Measurements from ENCODE around the gene KMT2B.

The KMT2B gene

GRCh38 chr19:35732540-35733179 lies 14.9 kb downstream of the KMT2B start:
- no peak overlapping the region for H3K27ac ChIP-seq (ENCODE audit: low read length)
- no peaks in the 10 kb centered on the region for H3K27me3 ChIP-seq (ENCODE audit: low read depth, low read length)
- H3K79me2 ChIP-seq (ENCODE audit: low read length), result no peaks in the 10 kb centered on the region
- no peak overlapping the region for H3K9ac ChIP-seq (ENCODE audit: low read length)
- H2AFZ ChIP-seq (ENCODE audit: low read depth, low read length), result no peak overlapping the region
- TF ChIP-seq EZH2phosphoT487 (IDR thresholded peaks at IDR 0.05; ENCODE audit: low read depth), result no peak
- no peak for TF ChIP-seq CTCF (IDR thresholded peaks at IDR 0.05; ENCODE audit: low read depth, low read length)
- H4K20me1 ChIP-seq (ENCODE audit: insufficient read depth, low read length), result no peaks in the 10 kb centered on the region; the same call in 1 of the 2 replicates
- no peak overlapping the region for H3K4me2 ChIP-seq (ENCODE audit: low read length)
- H3K36me3 ChIP-seq (replicated peaks; ENCODE audit: low read depth, low read length), result peaks cover 66% of the 10 kb centered on the region
- no peak overlapping the region for H3K4me3 ChIP-seq (ENCODE audit: low read length)
- H3K9me3 ChIP-seq (ENCODE audit: insufficient read depth, low read length), result no peaks in the 10 kb centered on the region
- H3K4me1 ChIP-seq (ENCODE audit: low read length), result no peaks in the 10 kb centered on the region

DNA sequence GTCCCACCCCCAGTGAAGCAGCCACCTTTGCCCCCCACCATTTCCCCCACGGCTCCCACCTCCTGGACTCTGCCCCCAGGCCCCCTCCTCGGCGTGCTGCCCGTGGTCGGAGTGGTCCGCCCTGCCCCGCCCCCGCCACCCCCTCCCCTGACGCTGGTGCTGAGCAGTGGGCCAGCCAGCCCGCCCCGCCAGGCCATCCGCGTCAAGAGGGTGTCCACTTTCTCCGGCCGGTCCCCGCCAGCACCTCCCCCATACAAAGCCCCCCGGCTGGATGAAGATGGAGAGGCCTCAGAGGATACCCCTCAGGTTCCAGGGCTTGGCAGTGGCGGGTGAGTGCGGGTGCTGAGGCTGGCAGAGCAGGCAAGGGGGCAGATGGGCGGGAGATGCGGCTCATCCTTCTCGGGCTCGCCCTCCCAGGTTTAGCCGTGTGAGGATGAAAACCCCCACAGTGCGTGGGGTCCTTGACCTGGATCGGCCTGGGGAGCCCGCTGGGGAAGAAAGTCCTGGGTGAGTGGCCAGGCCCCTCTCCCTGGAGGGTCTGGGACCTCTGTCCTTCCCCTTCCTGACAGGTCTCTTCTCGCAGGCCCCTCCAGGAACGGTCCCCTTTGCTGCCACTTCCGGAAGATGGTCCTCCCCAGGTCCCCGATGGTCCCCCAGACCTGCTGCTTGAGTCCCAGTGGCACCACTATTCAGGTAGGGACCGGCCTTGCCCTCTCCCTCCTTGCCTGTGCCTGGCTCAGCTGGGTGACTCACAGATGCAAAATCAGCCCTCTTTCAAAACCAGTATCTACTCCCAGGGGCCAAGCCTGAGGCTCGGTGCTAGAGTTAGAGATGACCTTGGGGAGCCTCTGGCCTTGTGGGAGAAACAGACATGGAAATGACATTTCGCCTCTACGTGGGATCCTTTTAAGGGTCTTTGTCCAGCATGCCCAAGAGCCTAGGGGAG lies 15.7 kb downstream of the KMT2B start:
- Histone ChIP-seq H3K27me3 (ENCODE audit: low read depth, low read length) (no peaks in the 10 kb centered on the region), H3K9ac (ENCODE audit: low read length) (no peak overlapping the region), H3K27ac (ENCODE audit: low read length) (no peak overlapping the region), H3K36me3 (replicated peaks; ENCODE audit: low read depth, low read length) (peaks cover 67% of the 10 kb centered on the region), H3K4me3 (ENCODE audit: low read length) (no peak overlapping the region), H2AFZ (ENCODE audit: low read depth, low read length) (no peak overlapping the region), H3K9me3 (ENCODE audit: insufficient read depth, low read length) (no peaks in the 10 kb centered on the region), H4K20me1 (ENCODE audit: insufficient read depth, low read length) (no peaks in the 10 kb centered on the region; the same call in 1 of the 2 replicates), H3K4me2 (ENCODE audit: low read length) (no peak overlapping the region), H3K79me2 (ENCODE audit: low read length) (no peaks in the 10 kb centered on the region), H3K4me1 (ENCODE audit: low read length) (no peaks in the 10 kb centered on the region)
- TF ChIP-seq CTCF (IDR thresholded peaks at IDR 0.05; ENCODE audit: low read depth, low read length), result no peak
- no peak for TF ChIP-seq EZH2phosphoT487 (IDR thresholded peaks at IDR 0.05; ENCODE audit: low read depth)

DNA sequence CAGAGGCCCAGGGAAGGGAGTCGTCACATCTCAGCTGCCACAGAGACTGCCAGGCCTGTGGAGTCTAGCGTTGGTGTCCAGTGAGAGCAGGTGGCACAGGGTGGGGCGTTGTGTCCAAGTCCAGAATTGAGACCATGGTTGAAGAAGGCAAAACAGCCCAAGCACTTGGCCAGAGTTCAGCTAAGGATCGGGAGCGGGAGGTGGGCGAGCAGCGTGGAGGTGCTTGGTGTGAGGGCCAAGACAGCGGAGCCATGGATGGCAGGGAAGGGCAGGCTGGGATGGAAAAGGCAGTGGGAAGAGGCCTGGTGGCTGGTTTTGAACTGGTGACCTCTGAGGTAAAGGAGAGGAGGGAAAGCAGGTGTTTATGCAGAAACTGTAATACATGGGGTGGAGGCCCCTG lies 16.5 kb downstream of the KMT2B start:
- no peak overlapping the region for H3K9ac ChIP-seq (ENCODE audit: low read length)
- peaks cover 5% of the 10 kb centered on the region; the same call in 1 of the 2 replicates for H4K20me1 ChIP-seq (ENCODE audit: insufficient read depth, low read length)
- H3K27ac ChIP-seq (ENCODE audit: low read length), result no peak overlapping the region
- no peak overlapping the region for H2AFZ ChIP-seq (ENCODE audit: low read depth, low read length)
- TF ChIP-seq CTCF (IDR thresholded peaks at IDR 0.05; ENCODE audit: low read depth, low read length), result no peak
- TF ChIP-seq EZH2phosphoT487 (IDR thresholded peaks at IDR 0.05; ENCODE audit: low read depth), result no peak
- no peaks in the 10 kb centered on the region for H3K79me2 ChIP-seq (ENCODE audit: low read length)
- no peak overlapping the region for H3K4me3 ChIP-seq (ENCODE audit: low read length)
- no peak overlapping the region for H3K4me2 ChIP-seq (ENCODE audit: low read length)
- H3K4me1 ChIP-seq (ENCODE audit: low read length), result no peaks in the 10 kb centered on the region
- peaks cover 67% of the 10 kb centered on the region for H3K36me3 ChIP-seq (replicated peaks; ENCODE audit: low read depth, low read length)
- no peaks in the 10 kb centered on the region for H3K9me3 ChIP-seq (ENCODE audit: insufficient read depth, low read length)
- H3K27me3 ChIP-seq (ENCODE audit: low read depth, low read length), result no peaks in the 10 kb centered on the region

GRCh38 chr19:35734889-35735288 lies 17.1 kb downstream of the KMT2B start:
- H4K20me1 ChIP-seq (ENCODE audit: insufficient read depth, low read length), result peaks cover 7% of the 10 kb centered on the region; the same call in 1 of the 2 replicates
- H3K4me1 ChIP-seq (ENCODE audit: low read length), result peaks cover 3% of the 10 kb centered on the region
- H2AFZ ChIP-seq (ENCODE audit: low read depth, low read length), result no peak overlapping the region
- H3K9ac ChIP-seq (ENCODE audit: low read length), result no peak overlapping the region
- no peaks in the 10 kb centered on the region for H3K9me3 ChIP-seq (ENCODE audit: insufficient read depth, low read length)
- no peaks in the 10 kb centered on the region for H3K27me3 ChIP-seq (ENCODE audit: low read depth, low read length)
- H3K27ac ChIP-seq (ENCODE audit: low read length), result no peak overlapping the region
- no peak overlapping the region for H3K4me3 ChIP-seq (ENCODE audit: low read length)
- no peak overlapping the region for H3K4me2 ChIP-seq (ENCODE audit: low read length)
- peaks cover 65% of the 10 kb centered on the region for H3K36me3 ChIP-seq (replicated peaks; ENCODE audit: low read depth, low read length)
- no peak for TF ChIP-seq EZH2phosphoT487 (IDR thresholded peaks at IDR 0.05; ENCODE audit: low read depth)
- no peak for TF ChIP-seq CTCF (IDR thresholded peaks at IDR 0.05; ENCODE audit: low read depth, low read length)
- no peaks in the 10 kb centered on the region for H3K79me2 ChIP-seq (ENCODE audit: low read length)

Data from OCI-LY3 (cell line).